Karpas-422 (cell line): ENCODE data around the gene LRCH2. TPM values are rescaled to one million over a fixed set of nuclear protein-coding genes. Genes with fewer than 3 reads are reported as not detected.

Source experiments
- DNase-seq: peaks from one replicate; pipeline ENCODE4 v3.0.0-alpha.2; 2015
- H2AFZ ChIP-seq: fragments of 200-600 bp; sonication (generic); 2 replicates; pipeline ENCODE4 v1.6.1; 2014; ENCODE audit warnings: antibody characterized with exemption, low read length, mixed read lengths
- H3K27ac ChIP-seq: fragments of 200-600 bp; sonication (generic); 2 replicates; pipeline ENCODE4 v1.5.1; 2014; ENCODE audit warnings: mild to moderate bottlenecking, low read length, moderate library complexity
- H3K27me3 ChIP-seq: fragments of 200-600 bp; sonication (generic); 2 replicates; pipeline ENCODE4 v1.6.1; 2014; ENCODE audit warnings: low read length, mixed read lengths
- H3K36me3 ChIP-seq: fragments of 200-600 bp; sonication (generic); 2 replicates; pipeline ENCODE4 v1.6.1; 2014; ENCODE audit warnings: low read length, mixed read lengths; ENCODE audit not compliant: insufficient read depth
- H3K4me1 ChIP-seq: fragments of 200-600 bp; sonication (generic); 2 replicates; pipeline ENCODE4 v1.6.1; 2014; ENCODE audit warnings: mild to moderate bottlenecking, low read length, mixed read lengths
- H3K4me2 ChIP-seq: fragments of 200-600 bp; sonication (generic); 2 replicates; pipeline ENCODE4 v1.6.1; 2014; ENCODE audit warnings: low read length, low read depth, mild to moderate bottlenecking; ENCODE audit not compliant: poor library complexity, severe bottlenecking
- H3K4me3 ChIP-seq: fragments of 200-600 bp; sonication (generic); 2 replicates; pipeline ENCODE4 v1.5.1; 2014; ENCODE audit warnings: mild to moderate bottlenecking, antibody characterized with exemption, low read length, mixed read lengths
- H3K79me2 ChIP-seq: fragments of 200-600 bp; sonication (generic); 2 replicates; pipeline ENCODE4 v1.6.1; 2014; ENCODE audit warnings: mild to moderate bottlenecking, low read length, mixed read lengths
- H3K9ac ChIP-seq: fragments of 200-600 bp; sonication (generic); 2 replicates; pipeline ENCODE4 v1.6.0; 2014; ENCODE audit warnings: low read length
- H3K9me2 ChIP-seq: fragments of 200-600 bp; sonication (generic), shearing (Covaris generic); replicated peaks from 2 replicates; pipeline ENCODE4 v1.6.0; 2014; ENCODE audit warnings: mild to moderate bottlenecking, low read length, moderate library complexity; ENCODE audit not compliant: insufficient read depth
- H3K9me3 ChIP-seq: fragments of 300-700, 200-600 bp; sonication (generic); 2 replicates; pipeline ENCODE4 v1.6.1; 2014; ENCODE audit warnings: low read length, mixed read lengths
- H4K20me1 ChIP-seq: fragments of 200-600 bp; sonication (generic); 2 replicates; pipeline ENCODE4 v1.6.1; 2014; ENCODE audit warnings: mild to moderate bottlenecking, antibody characterized with exemption, low read length, low read depth; ENCODE audit not compliant: insufficient read depth
- small RNA-seq: library from RNA; depleted of rRNA; stranded (forward); fragments of <200 nt; gene quantifications from one replicate; pipeline ENCODE3, GENCODE V24; 2014
- total RNA-seq: library from RNA; depleted of rRNA; stranded (reverse); fragments of >200 nt; shearing (Covaris generic); gene quantifications from 2 replicates; pipeline ENCODE4 v1.2.3, GENCODE V29; 2014; ENCODE audit warnings: low replicate concordance; rRNA removed

LRCH2 gene
- total RNA-seq, 1 experiment from 2014 or later: not detected

GRCh38 chrX:115089419-115089818 is 144.5 kb downstream of the LRCH2 start:
- no peak overlapping the region for H2AFZ ChIP-seq
- H3K27me3 ChIP-seq: no peaks in the 10 kb centered on the region
- H3K4me2 ChIP-seq: no peak overlapping the region
- H3K27ac ChIP-seq: no peak overlapping the region
- no peaks in the 10 kb centered on the region for H4K20me1 ChIP-seq
- no peaks in the 10 kb centered on the region for H3K4me1 ChIP-seq
- no peaks in the 10 kb centered on the region for H3K36me3 ChIP-seq
- H3K79me2 ChIP-seq: no peaks in the 10 kb centered on the region
- no peak for DNase-seq
- no peaks in the 10 kb centered on the region for H3K9me2 ChIP-seq
- no peak overlapping the region for H3K9ac ChIP-seq
- no peaks in the 10 kb centered on the region for H3K9me3 ChIP-seq
- no peak overlapping the region for H3K4me3 ChIP-seq

- H3K36me3 ChIP-seq: no peaks in the 10 kb centered on the region
- H2AFZ ChIP-seq: no peak overlapping the region
- H3K9me2 ChIP-seq: no peaks in the 10 kb centered on the region
- no peak overlapping the region for H3K4me2 ChIP-seq
- DNase-seq: no peak
- H3K9me3 ChIP-seq: no peaks in the 10 kb centered on the region
- H3K27ac ChIP-seq: no peak overlapping the region
- H4K20me1 ChIP-seq: no peaks in the 10 kb centered on the region
- H3K79me2 ChIP-seq: no peaks in the 10 kb centered on the region
- no peak overlapping the region for H3K4me3 ChIP-seq
- H3K9ac ChIP-seq: no peak overlapping the region
- H3K4me1 ChIP-seq: no peaks in the 10 kb centered on the region
- H3K27me3 ChIP-seq: no peaks in the 10 kb centered on the region
These were observed 165.0 kb downstream of the LRCH2 start for GRCh38 chrX:115068896-115069295.

- no peaks in the 10 kb centered on the region for H3K36me3 ChIP-seq
- no peaks in the 10 kb centered on the region for H3K27me3 ChIP-seq
- no peak overlapping the region for H2AFZ ChIP-seq
- no peak overlapping the region for H3K27ac ChIP-seq
- H3K4me3 ChIP-seq: no peak overlapping the region
- no peaks in the 10 kb centered on the region for H3K79me2 ChIP-seq
- no peak overlapping the region for H3K4me2 ChIP-seq
- H3K9me2 ChIP-seq: no peaks in the 10 kb centered on the region
- no peak overlapping the region for H3K9ac ChIP-seq
- DNase-seq: no peak
- H4K20me1 ChIP-seq: no peaks in the 10 kb centered on the region
- no peaks in the 10 kb centered on the region for H3K9me3 ChIP-seq
- no peaks in the 10 kb centered on the region for H3K4me1 ChIP-seq
These were observed 166.1 kb downstream of the LRCH2 start for GRCh38 chrX:115067812-115068211.

GRCh38 chrX:115065304-115065703 is 168.6 kb downstream of the LRCH2 start:
- Histone ChIP-seq H2AFZ (no peak overlapping the region), H3K9me2 (no peaks in the 10 kb centered on the region), H3K4me1 (no peaks in the 10 kb centered on the region), H3K9ac (no peak overlapping the region), H4K20me1 (no peaks in the 10 kb centered on the region), H3K4me2 (no peak overlapping the region), H3K27me3 (no peaks in the 10 kb centered on the region), H3K79me2 (no peaks in the 10 kb centered on the region), H3K36me3 (no peaks in the 10 kb centered on the region), H3K27ac (no peak overlapping the region), H3K4me3 (no peak overlapping the region), H3K9me3 (no peaks in the 10 kb centered on the region)
- DNase-seq: no peak

Small RNA genes lying within 50 kb of the gene (small RNA-seq; reads per million reads assigned to genes)
- not detected for gene RF00019
- gene SNORA35B: not detected

Other genes with a start within 250 kb of the LRCH2 start
- gene IL13RA2, start 216.5 kb downstream of the LRCH2 start, total RNA-seq: not detected in 2 replicates
- not detected in 2 replicates for gene RBMXL3, start 44.7 kb downstream of the LRCH2 start, total RNA-seq
- gene LUZP4, start 55.6 kb upstream of the LRCH2 start, total RNA-seq: not detected in 2 replicates